AG04449 (cell line): Measurements from ENCODE around the gene MARK4.

Experiments used
- CTCF ChIA-PET: fragments of 350-600 bp; formaldehyde crosslinking; extraction: SDS; loops from one replicate; lab custom pipeline; 2021; ENCODE audit warnings: antibody characterized with exemption; lab: Yijun Ruan, JAX
- POLR2A ChIA-PET: fragments of 400-600, 350-600 bp; formaldehyde crosslinking; extraction: SDS; loops from one replicate; lab custom pipeline; 2020; ENCODE audit warnings: antibody characterized with exemption, inconsistent platforms; lab: Yijun Ruan, JAX
- DNase-seq: peaks from one replicate; pipeline ENCODE4 v3.0.0-alpha.2; 2010; ENCODE audit warnings: low read depth, low spot score
- H3K4me3 ChIP-seq: 2 replicates; pipeline ENCODE4 v1.5.1; 2011; ENCODE audit warnings: low read depth, mild to moderate bottlenecking, control low read depth, low read length
- TF ChIP-seq, protein P1 (sequence below): IDR thresholded peaks from one replicate; pipeline ENCODE4 v1.5.1; 2011; ENCODE audit warnings: mild to moderate bottlenecking, moderate library complexity, low read length, control low read depth, inconsistent platforms; ENCODE audit not compliant: insufficient read depth; ENCODE audit errors: missing control alignments

Gene MARK4

DNA sequence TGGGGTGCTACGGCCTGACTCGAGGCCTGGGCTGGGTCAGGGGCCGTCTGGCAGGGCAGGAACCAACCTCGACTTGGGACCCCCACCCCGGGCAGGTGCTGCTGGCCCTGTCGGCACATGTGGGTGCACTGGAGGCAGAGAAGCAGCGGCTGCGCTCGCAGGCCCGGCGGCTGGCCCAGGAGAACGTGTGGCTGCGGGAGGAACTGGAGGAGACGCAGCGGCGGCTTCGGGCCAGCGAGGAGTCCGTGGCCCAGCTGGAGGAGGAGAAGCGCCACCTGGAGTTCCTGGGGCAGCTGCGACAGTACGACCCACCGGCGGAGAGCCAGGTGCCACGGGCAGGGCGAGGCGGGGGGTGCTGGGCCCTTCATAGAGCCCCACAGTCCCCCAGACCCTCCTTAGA lies 95.4 kb downstream of the MARK4 start:
- ChIA-PET CTCF (interaction anchor here (1.5 kb wide), 1 partner anchor 9 kb away, joined by 5 read pairs; no protein-coding TSS in a partner anchor), POLR2A (interaction anchor here (0.6 kb wide), 1 partner anchor 368 kb away, joined by 3 read pairs; no protein-coding TSS in a partner anchor)
- no peak for DNase-seq

DNA sequence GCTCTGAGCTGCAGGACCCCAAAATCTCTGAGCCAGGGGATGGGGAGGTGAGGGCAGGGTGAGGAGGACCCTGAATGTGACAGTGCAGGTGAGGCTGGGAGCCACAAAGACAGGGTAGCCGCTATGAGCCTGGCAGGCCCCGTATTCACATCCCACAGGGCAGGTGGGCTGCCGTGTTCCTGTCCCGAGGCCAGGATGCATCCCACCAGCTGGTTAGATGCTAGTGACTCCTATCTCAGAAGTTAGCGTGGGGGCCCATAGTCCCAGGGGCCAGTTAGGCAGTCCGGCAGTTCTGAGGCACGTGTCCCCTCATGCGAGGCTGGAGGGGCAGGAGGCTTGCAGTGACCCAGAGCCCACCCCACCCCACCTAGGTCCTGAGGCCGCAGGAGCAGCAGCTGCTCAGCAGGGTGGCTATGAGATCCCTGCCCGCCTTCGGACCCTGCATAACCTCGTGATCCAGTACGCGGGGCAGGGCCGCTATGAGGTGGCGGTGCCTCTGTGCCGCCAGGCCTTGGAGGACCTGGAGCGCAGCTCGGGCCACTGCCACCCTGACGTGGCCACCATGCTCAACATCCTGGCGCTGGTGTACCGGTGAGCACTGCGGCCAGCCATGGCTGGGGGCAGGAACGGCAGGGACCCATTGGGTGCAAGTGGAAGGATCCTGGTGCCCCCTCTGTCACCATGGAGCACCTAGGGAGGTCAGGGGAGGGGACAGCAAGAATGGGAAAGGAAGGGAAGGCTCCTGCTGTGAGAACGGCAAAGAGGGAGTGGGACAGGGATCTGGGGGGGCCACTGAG lies 96.7 kb downstream of the MARK4 start:
- no peak for DNase-seq
- TF ChIP-seq, protein P1, sequence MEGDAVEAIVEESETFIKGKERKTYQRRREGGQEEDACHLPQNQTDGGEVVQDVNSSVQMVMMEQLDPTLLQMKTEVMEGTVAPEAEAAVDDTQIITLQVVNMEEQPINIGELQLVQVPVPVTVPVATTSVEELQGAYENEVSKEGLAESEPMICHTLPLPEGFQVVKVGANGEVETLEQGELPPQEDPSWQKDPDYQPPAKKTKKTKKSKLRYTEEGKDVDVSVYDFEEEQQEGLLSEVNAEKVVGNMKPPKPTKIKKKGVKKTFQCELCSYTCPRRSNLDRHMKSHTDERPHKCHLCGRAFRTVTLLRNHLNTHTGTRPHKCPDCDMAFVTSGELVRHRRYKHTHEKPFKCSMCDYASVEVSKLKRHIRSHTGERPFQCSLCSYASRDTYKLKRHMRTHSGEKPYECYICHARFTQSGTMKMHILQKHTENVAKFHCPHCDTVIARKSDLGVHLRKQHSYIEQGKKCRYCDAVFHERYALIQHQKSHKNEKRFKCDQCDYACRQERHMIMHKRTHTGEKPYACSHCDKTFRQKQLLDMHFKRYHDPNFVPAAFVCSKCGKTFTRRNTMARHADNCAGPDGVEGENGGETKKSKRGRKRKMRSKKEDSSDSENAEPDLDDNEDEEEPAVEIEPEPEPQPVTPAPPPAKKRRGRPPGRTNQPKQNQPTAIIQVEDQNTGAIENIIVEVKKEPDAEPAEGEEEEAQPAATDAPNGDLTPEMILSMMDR = no peak
- ChIA-PET CTCF (no interaction called here), POLR2A (no interaction called here)
- no peak overlapping the region for H3K4me3 ChIP-seq

More for the DNA sequence above, 95.4 kb downstream of the MARK4 start:
- no peak overlapping the region for H3K4me3 ChIP-seq
- TF ChIP-seq, protein P1 = no peak

GRCh38 chr19:45348367-45349125 lies 97.5 kb downstream of the MARK4 start:
- H3K4me3 ChIP-seq = no peak overlapping the region
- TF ChIP-seq, protein P1 = no peak
- no peak for DNase-seq
- POLR2A ChIA-PET = no interaction called here
- CTCF ChIA-PET = interaction anchor here (1.5 kb wide), 1 partner anchor 9 kb away, joined by 6 read pairs; no protein-coding TSS in a partner anchor

- H3K4me3 ChIP-seq = no peak overlapping the region
- ChIA-PET POLR2A (no interaction called here), CTCF (interaction anchor here (1.5 kb wide), 1 partner anchor 10 kb away, joined by 6 read pairs; no protein-coding TSS in a partner anchor)
- TF ChIP-seq, protein P1 = no peak
- no peak for DNase-seq
Measured at GRCh38 chr19:45349126-45349415, 98.0 kb downstream of the MARK4 start.

DNA sequence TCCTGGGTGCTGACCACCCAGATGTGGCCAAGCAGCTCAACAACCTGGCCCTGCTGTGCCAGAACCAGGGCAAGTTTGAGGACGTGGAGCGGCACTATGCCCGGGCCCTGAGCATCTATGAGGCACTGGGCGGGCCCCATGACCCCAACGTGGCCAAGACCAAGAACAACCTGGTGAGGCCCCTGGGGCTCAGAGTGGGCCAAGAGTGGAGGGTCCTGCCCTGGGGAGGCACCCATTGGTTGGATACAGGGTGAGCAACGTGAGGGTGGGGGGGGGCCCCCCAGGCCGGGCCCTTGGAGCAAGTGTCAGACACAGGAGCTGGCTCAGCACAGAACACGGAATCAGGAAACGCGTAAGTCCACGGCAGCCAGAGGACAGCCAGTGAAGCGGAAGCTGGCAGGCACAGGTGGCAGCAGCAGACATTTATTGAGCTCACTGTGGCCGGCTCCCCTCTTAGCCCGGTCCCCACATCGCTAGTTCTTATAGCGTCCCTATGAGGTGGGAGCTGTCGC lies 98.4 kb downstream of the MARK4 start:
- no peak overlapping the region for H3K4me3 ChIP-seq
- ChIA-PET POLR2A (no interaction called here), CTCF (interaction anchor here (1.5 kb wide), 1 partner anchor 10 kb away, joined by 6 read pairs; no protein-coding TSS in a partner anchor)
- DNase-seq = no peak
- TF ChIP-seq, protein P1 = no peak
